ENCODE data around the gene BMX.

DNA sequence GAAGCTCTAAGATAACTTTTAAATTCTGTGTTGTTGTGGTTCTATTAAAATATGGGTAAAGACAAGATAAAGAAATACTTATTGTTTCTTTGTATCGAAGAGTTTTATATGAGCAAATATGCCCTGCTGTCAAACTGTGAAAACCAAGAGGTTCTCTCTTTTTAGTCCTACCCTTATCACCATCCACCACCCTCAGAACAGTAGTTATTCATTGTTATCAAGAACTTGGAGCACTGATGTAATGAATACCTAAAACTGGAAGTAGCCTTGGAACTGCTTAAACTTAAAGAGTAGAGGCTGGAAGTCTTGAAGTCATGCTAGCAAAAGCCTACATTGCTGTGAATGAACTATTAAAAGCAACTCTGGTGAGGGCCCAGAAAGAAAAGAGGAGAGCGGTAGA is 16.7 kb upstream of the BMX start:
- TF ChIP-seq CTCF (IDR thresholded peaks at IDR 0.05): no peak
- TF ChIP-seq POLR2A (IDR thresholded peaks at IDR 0.05): no peak

Measured in vagina (tissue), 2 donors.